GM10266 (cell line): ENCODE results near the gene SNX32.

Source experiments
- DNase-seq: peaks from one replicate; pipeline ENCODE4 v3.0.0; 2012; ENCODE audit errors: extremely low spot score
- TF ChIP-seq, protein P1 (sequence below): IDR thresholded peaks from 2 replicates; pipeline ENCODE4 v1.5.1; 2012; ENCODE audit warnings: mild to moderate bottlenecking, low read depth; ENCODE audit not compliant: control insufficient read depth, insufficient read depth; ENCODE audit errors: missing control alignments

SNX32 gene

DNA sequence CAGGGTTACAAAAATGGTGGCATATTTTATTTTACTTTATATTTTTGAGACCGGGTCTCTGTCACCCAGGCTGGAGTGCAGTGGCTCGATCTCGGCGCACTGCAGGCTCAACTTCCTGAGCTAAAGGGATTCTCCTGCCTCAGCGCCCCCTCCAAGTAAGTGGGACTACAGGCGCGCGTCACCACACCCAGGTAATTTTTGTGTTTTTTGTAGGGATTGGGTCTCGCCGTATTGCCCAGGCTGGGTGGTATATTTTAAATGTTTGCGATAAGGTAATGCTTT, 67.1 kb downstream of the SNX32 start:
- TF ChIP-seq, protein P1, sequence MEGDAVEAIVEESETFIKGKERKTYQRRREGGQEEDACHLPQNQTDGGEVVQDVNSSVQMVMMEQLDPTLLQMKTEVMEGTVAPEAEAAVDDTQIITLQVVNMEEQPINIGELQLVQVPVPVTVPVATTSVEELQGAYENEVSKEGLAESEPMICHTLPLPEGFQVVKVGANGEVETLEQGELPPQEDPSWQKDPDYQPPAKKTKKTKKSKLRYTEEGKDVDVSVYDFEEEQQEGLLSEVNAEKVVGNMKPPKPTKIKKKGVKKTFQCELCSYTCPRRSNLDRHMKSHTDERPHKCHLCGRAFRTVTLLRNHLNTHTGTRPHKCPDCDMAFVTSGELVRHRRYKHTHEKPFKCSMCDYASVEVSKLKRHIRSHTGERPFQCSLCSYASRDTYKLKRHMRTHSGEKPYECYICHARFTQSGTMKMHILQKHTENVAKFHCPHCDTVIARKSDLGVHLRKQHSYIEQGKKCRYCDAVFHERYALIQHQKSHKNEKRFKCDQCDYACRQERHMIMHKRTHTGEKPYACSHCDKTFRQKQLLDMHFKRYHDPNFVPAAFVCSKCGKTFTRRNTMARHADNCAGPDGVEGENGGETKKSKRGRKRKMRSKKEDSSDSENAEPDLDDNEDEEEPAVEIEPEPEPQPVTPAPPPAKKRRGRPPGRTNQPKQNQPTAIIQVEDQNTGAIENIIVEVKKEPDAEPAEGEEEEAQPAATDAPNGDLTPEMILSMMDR = no peak
- no peak for DNase-seq

DNA sequence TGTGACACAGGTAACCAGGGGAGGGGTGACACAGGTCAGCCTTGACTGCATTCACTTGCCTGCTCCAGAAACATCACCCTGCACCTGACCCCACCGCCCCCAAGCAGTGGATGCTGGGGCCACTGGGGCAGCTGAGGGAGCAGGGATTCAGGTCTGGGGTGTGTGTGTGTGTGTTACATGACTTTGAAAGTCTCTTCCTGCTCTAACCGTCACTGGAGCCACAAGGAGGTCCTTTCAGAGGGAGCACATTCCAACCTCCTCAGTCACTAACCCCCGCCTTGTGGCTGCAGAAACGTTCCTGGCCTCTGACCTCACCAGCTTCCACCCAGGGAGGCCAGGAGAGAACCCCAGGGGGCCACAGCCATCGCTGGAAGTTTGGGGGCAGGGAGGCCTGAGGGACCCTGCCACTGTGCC, 69.3 kb downstream of the SNX32 start:
- TF ChIP-seq, protein P1 = no peak
- DNase-seq = no peak
